Activated T-cell treated with anti-CD3 and anti-CD28 coated beads, Interleukin-2, amount 50 U/mL, for 1 hour (primary cell): ENCODE data around the gene HOXB3.

ENCODE experiments used
- DNase-seq: peaks from one replicate; pipeline ENCODE4 v3.0.0-alpha.2; 2020

The HOXB3 gene

DNA sequence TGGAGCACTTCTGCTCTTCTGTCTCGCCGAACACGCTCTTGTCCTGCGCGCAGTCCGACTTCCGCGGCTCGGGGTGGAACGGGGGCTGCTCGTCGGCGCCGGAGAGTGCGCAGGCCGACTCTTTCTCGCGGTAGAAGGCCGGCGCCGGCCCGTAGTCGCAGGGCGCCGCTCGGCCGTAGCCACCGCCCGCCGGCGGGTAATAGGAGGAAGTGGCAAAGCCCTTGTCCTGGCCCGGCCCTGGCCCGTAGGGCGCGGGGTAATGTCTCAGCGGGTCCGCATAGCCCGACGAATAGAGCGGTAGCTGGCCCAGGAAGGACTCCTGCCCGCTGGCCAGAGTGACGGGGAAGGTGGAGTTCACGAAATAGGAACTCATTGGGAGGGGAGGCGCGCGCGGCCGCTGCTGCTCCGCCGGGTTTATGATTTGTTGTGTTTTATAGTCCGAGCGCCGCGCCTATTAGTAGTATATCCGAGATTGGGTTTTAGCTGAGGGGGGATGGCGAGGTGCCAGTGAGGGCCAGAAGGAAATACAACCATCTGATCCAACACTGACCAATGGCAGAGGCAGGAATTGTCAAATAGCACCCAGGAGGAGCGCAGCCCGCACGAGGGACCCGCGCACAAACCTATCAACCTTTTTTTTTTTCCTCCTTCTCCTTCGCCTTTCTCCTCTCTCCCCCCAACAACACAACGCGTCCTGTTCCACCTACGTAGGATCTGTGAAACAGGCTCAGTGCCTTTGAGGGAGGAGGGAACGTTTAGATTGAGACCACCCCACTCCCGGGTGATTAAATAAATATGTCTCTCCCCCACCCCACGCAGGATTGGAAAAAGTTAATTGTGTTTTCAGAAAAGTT lies 8.0 kb upstream of the HOXB3 start:
- peak; percentile 43 for DNase-seq

DNA sequence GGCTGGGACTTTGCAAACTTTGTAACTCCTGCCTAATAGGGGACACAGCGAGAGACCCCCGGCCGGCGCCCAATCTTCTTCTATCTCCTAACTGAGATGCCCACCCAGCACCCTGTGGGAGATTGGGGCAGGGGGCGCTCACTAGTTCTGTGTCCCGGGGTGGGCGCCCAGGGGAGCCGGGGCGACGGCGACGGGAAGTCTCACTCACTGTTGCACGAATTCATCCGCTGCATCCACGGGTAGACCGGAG lies 7.4 kb upstream of the HOXB3 start:
- DNase-seq: no peak

DNA sequence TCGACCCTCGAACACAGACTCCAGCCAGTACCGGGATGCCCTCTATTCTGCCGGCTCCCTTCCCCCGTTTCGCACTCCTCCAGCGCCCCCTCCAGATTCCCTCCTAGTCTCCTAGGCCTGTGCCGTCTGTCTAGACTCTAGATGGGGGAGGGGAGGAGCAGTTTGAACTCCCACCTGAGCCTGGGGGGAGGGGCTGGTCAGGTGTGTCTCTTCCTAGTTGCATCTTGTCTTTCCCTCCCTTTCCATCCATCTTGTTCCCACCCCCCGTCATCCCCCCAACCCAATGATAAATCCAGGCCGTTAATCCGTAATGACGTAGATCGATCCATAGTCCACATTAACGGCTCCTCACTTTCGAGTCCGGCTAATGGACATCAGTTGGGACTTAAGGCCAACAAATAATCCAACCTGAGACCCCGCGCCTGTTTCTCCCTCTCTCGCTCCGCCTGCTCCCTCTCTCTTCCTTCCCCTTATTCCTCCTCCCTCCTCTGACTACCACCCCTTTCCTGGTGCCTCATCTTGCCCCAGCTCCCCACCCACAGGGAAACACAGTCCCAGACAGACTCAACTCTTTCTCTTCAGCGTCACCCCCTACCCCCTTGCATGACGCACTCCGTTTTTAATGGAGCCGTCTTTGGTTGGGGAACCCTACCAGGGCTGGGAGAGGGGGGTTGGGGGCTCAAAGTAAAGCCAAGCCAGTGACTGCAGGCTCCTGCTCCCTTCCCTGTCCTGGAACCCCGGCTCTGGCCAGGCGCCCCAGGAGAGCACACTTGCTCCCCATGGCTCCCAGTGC lies 6.9 kb upstream of the HOXB3 start:
- DNase-seq: no peak

DNA sequence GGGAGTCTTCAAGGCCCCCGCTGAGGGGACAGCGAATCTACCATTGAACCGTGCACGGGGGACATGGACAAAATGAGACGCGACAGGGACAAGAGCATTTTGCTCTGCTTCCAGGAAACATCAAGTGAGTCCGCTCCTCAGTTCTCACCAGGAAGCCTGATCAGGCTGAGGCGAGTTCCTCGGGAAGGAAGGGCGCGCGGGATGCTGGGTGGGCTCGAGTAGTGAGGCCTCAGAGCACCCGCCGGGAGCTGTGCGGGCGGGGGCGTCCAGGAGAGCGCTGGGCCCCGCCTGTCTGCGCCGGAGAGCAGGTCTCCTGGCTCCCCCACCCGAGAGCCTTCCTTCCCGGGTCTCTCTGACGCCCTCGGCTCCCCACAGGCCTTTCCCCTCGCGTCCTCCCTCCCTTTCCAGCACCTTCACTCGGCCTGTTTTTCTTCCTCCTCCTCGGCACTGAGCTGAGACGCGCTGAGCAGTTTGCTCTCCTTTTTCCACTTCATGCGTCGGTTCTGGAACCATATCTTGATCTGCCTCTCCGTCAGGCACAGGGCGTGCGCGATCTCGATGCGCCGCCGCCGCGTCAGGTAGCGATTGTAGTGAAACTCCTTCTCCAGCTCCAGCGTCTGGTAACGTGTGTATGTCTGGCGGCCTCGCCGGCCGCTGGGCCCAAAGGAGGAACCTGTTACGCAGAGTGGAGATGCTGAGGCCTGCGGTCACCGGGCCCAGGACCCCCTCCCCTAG lies 6.1 kb upstream of the HOXB3 start:
- peak; percentile 61 for DNase-seq

DNA sequence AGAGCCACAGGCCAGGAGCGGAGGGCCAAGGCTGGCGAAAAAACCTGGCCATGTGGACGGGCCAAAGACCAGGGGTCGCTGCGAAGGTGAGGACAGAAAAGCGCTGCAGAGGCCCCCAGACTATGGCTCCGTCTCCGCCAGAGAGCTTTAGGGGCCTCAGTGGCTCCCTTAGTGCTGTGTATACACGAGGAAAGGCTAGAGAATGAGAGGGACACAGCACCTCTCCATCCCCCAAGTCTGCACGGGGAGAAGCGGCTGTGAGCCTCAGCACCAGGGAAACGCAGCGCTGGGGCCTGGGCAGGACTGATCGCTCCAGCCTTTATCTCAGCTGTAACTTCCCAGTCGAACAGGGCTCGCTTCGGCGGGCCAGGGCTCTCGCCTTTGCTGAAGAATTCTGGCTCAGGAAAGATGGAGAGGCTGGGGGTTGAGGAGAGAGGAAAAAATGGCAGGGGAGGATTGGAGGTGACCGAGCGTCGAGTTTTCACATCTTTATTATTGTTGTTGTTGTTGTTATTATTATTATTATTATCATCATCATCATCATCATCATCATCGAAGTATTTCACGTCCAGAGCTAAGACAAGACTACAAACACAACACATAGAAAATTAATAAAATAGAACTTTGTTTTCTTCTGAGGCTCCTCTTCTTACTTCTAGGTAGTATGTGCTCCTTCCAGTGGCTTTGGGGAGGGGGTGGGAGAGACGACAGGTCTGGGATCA lies 5.4 kb upstream of the HOXB3 start:
- DNase-seq: no peak

DNA sequence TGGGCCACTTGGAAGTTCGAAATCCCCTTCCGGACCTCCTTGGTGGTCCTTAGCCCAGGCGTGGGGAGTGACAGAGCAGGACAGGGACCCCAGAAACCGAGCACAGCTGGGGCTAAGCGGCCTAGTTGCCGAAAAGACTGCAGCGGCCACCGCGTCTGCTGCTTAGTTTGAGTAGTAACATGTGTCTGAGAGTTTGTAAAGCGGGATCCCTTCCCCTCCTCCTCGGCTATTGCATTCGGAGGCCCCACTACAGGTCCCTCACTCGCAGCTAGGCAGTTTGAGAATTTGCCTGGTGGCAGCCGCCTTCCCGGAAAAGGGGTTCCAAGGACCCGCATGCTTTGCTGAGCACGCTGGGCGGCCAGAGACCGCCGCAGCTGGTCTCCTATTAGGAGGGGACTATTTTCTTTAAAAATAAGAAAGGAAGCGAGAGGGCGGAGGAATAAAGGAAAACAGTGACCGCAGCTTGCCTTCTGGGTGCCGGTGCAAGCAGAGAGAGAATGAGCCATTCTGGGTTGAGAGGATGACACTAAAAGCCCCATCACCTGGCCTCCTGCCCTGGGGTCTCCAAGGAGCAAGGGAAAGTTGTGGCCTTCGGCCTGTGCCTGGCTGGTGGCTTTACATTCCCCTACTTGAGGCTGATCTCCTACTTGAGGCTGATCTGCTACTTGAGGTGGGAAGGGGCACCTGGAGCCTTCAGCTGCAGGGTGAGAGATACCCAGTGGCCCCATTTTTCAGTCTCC lies 4.7 kb upstream of the HOXB3 start:
- no peak for DNase-seq

DNA sequence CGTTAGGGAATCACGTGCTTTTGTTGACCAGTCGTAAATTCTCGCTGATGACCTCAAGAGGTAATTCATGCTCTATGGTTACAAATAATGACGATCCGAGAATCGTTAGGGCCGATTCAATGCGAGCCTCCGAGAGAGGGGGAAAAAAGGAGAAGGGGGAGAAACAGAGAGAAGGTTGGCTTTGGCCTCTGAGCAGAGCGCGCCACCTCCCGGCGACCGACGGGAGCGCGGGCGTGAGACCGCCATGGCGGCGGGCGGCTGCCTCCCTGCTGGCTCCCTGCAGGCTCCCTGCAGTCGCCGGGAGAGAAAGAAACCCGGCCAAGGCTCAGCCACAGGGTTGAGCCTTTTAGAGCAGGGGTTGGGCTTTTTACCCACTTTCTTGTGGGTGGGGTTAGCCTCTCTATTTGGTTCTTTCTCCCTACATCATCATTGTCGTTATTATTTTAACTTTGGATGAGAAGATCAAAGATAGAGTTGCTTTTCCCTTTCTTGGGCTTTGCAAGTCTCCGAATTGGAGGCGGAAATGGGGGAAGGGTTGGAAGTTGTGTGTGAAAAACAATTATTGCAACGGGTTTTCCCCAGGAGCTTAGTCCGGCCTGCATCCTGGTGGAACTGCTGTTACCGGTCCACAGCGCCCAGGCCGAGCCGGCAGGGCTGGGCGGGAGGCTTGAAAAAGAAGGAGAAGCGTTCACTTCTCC lies 3.9 kb upstream of the HOXB3 start:
- DNase-seq: peak; percentile 90

DNA sequence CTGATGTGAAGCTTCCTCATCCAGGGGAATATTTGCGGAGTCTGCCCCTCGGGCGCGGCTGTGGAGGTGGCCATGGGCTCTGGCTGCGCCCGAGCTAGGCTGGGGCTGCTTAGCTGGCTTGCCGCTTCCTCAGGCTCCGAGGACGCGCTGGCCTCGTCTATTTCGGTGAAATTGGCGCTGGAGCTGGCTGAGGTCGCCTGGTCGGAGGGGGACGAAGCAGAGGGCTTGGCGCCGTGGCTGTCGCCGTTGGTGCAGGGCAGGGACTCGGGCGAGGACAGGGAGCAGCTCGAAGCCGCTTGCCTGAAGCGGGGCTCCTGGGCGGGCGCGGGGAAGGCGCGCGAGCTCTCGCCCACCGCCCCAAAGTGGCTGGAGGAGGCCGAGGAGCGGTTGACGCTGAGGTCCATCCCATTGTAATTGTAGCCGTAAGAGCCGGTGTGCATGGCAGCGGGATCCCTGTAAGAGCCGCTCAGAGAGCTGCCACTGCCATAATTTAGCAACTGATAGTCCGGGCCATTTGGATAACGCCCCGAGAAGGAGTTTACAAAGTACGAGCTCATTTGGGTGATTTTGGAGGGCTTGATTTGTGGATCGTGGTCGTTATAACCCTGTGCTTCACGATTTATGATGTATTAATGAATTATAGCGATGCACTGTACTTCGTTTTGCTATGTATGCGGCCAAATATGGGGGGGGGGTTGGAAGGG lies 3.2 kb upstream of the HOXB3 start, which contains the start of gene HOXB5:
Gene HOXB5 (minus strand): TSS at position 654 of the 704 bp plus-strand sequence. CDS start 97 bp downstream, at position 557.
- DNase-seq: no peak

DNA sequence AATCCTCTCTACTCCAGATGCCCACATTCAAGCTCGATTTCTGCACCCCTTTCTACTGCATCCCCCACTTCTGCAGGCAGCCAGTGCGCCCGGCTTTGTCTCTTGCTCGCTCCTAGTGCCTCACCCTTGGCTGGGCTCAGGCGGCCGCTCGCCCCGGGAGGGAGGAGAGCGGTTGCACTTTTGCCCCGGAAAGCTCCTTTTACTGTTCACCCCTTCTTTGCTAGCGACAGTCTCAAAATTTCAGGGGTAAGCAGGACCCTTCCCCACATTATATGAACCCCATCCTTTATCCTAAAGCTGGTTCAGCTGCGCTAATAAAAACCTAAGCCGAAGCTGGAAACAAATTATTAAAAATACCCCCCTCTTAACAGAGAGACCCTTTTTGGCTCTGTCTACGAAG lies 2.5 kb upstream of the HOXB3 start:
- DNase-seq: no peak

DNA sequence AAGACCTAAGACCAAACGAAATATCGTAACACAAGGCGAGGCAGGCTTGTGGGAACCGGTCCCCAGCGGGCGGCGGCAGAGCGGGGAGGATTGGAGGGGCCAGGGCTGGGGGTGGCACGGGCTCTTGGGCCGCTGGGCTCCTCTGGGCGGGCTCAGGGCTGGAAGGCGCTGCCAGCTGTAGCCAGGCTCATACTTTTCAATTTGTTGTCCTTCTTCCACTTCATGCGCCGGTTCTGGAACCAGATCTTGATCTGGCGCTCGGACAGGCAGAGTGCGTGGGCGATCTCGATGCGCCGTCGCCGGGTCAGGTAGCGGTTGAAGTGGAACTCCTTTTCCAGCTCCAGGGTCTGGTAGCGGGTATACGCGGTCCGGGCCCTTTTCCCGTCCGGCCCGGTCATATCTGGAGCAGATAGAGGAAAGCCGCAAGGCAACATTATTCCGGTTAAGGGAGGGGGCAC lies 2.0 kb upstream of the HOXB3 start:
- DNase-seq: no peak

DNA sequence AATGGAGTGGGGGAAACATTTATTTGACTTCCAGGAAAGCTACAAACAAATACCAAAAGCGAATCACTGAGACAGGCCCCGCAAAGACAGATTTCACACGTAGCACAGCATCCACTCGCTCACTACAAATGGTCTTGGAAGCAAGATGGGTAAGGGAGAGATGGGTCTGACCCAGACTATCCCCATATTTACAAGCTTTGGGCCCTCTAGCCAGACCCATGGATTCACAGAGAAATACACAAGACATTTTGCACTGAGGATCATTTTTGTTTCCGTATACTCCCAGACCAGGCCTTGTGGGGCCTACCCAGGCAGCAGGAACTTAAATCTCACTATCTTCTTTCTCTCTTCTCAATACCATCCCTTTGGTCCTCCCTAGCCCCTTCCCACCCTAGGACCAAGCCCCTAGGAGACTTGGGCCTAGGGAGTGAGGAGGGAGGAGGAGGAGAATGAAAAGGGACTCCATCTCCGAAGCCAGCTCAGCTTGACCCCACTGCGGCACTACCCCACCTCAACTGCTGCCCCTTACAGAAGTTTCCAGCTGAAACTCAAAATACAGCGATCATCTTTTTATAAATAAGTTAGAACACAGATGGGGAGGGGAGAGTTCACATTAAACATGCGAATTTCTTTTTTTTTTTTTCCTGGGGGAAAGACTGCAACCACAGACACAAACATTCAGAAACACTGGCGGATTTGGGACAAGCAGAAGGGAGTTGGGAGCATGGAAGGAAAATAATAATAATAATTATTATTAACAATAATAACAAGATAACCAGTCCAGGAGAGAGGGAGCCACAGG lies 1.4 kb upstream of the HOXB3 start:
- no peak for DNase-seq

DNA sequence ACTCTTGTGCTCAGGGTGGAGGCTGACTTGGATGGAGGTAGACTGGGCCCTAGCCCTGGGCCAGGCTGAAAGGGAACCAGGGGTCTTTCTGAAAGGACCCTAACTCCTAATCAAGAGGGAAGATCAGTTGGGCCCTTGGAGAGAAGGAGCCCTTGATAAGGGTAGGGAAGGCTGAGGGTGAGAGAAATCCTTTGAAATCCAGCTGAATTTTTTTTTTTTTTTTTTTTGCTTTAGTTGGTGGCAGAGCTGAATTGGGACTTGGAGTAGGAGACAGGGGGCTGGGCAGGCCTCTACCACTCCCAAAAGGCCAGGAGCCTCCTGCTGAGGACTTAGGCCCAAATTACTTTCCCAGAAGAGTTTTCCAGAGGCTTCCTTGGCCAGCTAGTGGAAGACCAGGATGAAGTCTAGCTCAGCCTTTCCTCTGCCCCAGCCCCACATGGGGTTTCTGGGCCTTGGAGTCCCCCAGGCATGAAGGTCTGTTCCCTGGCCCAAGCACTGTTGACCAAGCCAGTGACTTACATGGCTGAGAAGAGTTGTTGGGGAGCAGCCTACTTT lies 643 bp upstream of the HOXB3 start:
- no peak for DNase-seq

DNA sequence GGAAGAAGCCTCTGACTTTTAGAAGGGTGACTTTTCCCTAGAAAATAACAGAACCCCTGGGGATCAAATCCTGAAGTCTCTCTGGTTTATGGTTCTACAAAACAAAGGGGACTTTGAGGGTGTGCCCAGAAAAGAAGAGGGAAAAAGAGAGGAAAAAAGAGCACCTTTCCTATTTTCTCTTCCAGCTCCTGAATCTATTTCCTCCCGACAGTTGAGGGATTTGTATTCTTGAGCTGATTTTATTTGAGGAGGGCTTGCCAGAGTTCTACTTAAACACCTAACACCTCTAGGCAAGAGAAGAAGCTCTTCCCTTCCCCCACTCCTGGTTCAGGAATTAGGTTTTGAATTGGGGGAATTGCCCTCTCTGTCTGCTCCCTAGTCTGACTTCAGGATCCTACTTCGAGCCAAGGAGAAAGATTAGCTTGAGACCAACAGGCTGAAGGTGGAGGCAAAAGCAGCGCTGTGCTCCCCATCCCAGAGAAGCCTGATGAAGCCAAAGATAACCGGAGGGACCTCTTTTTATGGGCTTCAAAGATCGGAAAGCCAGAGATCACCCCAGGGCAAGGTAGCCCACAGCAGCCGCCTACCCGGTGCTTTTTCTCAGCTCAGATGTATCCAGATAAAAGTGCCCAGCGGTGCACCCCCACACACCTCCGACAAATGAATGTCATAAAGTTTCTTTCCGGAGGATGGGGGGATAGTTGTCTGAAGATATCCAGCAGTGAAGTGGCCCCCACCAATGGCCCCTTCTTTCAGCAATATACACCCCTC lies 796 bp downstream of the HOXB3 start:
- no peak for DNase-seq

DNA sequence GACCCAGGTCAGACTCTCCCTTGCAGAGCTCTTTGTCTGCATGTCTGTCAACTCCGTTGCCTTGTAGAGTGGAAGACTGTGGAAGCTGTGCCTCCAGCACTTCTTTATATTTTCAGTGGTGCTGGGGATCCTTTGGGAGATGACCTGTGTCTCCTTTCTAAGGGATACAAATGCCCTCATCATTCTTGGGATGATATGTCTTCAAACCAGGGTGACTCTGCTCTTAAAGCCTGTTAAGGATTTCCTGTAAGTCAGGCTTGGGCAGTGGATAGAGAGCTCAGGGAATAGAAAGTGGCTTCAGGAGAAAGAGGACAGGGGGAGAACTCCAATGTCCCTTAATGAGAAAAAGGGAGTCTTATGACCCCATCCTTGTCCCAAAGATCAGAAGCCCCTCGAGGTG lies 1.5 kb downstream of the HOXB3 start:
- DNase-seq: no peak

DNA sequence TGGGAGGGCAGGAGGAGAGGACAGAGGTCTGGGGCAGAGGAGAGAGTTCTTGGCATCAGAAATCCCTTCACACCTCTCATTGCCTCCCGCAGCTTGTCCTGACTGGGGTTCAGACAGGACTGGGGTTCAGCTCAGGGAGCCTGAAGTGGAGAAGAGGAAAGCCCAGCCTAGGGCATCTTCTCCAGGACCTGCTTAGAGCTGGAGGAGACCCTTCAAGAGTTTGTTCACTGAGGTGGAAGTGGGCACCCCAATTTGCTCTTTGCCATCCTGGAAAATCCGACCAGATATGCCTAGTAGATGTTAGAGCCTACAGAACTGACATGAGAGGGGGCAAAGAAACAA lies 2.0 kb downstream of the HOXB3 start:
- no peak for DNase-seq

DNA sequence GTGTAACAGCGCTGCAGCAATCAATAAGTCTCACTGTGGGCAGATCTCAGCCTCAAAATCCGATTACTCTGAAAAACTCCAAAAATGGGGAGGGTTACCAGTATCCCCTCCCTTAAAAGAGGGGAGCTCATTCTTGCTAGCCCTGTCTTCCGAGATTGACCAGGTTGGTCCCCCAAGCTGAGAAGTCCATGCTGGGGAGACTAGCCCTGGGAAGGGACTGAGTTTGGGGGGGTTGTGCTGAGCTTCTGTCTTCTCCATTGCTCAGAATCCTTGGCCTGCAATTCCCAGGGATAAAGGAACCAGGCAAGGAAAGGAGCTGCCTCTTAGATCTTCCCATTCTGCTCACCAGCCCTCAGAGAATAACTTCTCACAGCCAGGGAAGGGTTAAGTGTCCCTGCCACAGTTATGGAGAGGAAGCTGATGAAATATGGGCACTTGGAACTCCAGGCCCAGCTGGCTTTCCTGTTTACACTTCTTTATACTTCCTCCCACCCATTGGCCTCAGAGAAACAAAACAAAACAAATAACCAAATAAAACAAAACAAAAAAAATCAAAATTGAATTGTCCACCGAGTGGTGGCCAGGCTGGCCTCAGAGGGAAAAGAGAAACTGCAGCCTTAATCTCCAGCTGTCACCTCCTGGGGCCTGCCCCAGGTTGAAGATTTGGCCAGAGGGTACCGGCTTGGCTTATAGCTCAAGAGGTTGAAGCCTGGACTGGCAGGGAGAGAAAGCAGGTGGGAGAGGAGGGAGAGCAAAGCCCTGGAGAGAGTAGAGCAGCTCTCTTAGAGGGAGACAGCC lies 2.6 kb downstream of the HOXB3 start:
- DNase-seq: no peak

DNA sequence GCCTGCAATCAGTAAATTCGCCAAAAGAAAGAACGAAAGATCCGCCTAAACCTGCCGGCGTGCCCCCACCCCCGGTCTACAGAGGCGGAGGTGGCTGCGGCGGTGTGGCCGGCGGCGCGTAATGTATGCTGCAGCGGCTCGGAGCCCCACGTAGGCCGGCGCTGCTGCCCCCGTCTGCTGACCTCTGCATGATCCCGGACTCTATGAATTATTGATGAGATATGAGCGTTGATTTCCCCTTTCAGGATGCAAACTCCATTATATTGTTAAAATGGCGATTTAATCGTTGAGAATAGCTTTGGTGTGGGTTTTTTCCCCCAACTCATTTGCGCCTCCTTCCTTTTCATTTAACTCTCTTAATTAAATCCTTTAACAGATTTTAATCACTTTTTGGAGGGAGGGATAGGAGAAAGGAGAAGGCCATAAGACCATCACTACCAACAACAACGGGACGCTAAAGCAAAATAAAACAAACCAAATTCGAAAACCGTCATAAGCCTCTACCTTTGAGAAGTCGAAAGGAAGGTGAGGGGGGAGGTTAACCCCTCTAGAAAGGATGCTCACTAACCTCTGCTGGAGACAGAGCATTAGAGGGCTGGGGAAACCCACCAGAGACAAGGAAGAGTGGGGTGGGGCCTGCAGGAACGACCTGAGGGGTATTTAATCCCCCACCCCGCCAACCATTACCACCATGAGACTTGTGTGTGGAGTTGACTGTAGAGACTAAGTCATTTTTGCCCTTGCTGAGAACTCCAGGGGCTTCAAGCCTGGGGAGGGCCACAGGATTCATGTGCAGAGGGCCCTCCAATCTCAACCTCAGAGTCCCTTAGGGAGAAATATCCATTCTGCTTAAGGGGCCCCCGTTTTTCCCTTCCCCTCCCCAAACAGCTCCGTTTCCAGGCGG lies 3.4 kb downstream of the HOXB3 start:
- no peak for DNase-seq
